Activated T-cell treated with anti-CD3 and anti-CD28 coated beads, Interleukin-2, amount 50 U/mL, for 4 hours (primary cell): ENCODE results near the gene MAP3K12. TPM values are rescaled to one million over a fixed set of nuclear protein-coding genes. Genes with fewer than 3 reads are reported as not detected.
A peak's percentile ranks its signal among the peaks of the same experiment; 100 is the strongest.
"Not testable (repeated sequence)": the region's sequence is repeated elsewhere in the genome, so short reads cannot be mapped to it uniquely, and the experiment has no call there.

Source experiments
- ATAC-seq, 2 donors: fragments of 200-7000 bp; cut with Tn5 transposase; one replicate each; pipeline ENCODE4 v1.10.0; 2021
- DNase-seq: peaks from one replicate; pipeline ENCODE4 v3.0.0-alpha.2; 2020
- H3K27me3 Mint-ChIP-seq: one replicate; pipeline ENCODE4 v1.8.0; 2021; ENCODE audit warnings: low read depth, mixed read lengths
- H3K36me3 Mint-ChIP-seq: one replicate; pipeline ENCODE4 v1.8.0; 2022; ENCODE audit warnings: mixed read lengths; ENCODE audit not compliant: insufficient read depth
- H3K4me1 Mint-ChIP-seq: one replicate; pipeline ENCODE4 v1.8.0; 2021; ENCODE audit warnings: low read depth, mixed read lengths
- H3K4me3 Mint-ChIP-seq: one replicate; pipeline ENCODE4 v1.8.0; 2021; ENCODE audit warnings: mild to moderate bottlenecking, moderate library complexity, mixed read lengths
- H3K9me3 Mint-ChIP-seq: one replicate; pipeline ENCODE4 v1.8.0; 2021; ENCODE audit warnings: mixed read lengths
- total RNA-seq, 3 donors: library from RNA; stranded (reverse); gene quantifications; one replicate each; pipeline ENCODE4 v1.2.1, GENCODE V29; 2021

The MAP3K12 gene, protein sequence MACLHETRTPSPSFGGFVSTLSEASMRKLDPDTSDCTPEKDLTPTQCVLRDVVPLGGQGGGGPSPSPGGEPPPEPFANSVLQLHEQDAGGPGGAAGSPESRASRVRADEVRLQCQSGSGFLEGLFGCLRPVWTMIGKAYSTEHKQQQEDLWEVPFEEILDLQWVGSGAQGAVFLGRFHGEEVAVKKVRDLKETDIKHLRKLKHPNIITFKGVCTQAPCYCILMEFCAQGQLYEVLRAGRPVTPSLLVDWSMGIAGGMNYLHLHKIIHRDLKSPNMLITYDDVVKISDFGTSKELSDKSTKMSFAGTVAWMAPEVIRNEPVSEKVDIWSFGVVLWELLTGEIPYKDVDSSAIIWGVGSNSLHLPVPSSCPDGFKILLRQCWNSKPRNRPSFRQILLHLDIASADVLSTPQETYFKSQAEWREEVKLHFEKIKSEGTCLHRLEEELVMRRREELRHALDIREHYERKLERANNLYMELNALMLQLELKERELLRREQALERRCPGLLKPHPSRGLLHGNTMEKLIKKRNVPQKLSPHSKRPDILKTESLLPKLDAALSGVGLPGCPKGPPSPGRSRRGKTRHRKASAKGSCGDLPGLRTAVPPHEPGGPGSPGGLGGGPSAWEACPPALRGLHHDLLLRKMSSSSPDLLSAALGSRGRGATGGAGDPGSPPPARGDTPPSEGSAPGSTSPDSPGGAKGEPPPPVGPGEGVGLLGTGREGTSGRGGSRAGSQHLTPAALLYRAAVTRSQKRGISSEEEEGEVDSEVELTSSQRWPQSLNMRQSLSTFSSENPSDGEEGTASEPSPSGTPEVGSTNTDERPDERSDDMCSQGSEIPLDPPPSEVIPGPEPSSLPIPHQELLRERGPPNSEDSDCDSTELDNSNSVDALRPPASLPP
- 1 to 10 TPM; 6.5 to 8.4 (median 7.7) TPM for total RNA-seq

DNA sequence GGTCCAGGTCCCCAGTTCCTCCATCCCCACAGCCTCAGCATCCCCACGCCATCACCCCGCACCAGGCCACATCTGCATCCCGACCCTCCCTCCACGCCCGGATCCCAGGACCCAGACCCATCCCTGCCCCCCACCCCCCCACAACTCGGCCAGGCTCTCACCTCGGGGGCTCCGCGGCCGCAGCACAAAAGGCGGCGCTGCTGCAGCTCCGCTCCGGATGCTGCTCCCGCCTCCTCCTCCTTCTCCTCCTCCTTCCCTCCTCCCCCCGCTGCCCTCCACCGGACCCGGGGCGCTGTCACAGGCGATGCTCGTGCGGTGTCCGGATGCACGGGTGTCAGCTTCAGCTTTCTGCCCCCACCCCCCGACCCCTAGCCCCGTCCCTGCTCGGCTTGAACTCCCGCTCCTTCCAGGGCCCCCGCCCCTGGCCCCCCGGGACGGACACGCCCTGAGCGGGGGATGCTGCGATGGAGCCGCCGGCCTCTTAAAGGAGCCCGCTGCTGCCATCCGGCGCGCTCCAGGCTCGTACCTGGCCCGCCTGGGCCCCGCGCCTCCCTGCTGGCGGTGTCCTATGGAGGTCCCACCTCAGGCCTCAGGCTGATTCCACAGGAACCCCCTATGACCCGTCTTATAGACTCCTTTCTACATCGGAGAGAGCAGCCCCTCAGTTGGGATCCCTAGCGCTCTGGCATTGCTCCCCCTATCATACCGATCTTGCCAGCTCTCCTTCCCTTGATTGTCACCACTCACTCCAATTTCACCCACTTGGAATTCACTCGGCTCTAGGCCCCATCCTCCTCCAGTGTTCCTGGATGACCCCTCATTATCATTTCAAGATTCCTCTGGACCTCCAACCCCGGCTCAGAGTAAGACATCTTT lies at the start of gene MAP3K12:
TSS of gene MAP3K12 (minus strand) at position 193 of the 876 bp plus-strand sequence. CDS start 12,067 bp downstream, outside the sequence.
- H3K4me1 Mint-ChIP-seq: peaks cover 38% of the 10 kb centered on the region
- H3K9me3 Mint-ChIP-seq: no peaks in the 10 kb centered on the region
- ATAC-seq: peak; percentile 6 to 8
- peak; percentile 39 for DNase-seq
- no peaks in the 10 kb centered on the region for H3K36me3 Mint-ChIP-seq
- H3K4me3 Mint-ChIP-seq: peak within 1 kb of the TSS; percentile 87
- no peaks in the 10 kb centered on the region for H3K27me3 Mint-ChIP-seq

DNA sequence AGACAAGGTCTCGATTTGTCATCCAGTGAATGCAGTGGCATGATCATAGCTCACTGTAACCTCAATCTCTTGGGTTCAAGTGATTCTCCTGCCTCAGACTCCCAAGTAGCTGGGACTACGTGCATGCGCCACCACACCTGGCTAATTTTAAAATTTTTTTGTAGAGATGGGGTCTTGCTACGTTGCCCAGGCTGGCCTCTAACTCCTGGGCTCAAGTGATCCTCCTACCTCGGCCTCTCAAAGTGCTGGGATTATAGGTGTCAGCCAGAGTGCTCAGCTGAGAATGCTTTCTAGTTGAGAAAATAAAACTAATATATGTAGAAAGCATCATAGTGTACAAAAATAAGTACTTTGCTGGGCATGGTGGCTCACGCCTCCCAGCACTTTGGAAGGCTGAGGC lies 49.1 kb upstream of the MAP3K12 start:
- not testable (repeated sequence) for H3K27me3 Mint-ChIP-seq, H3K4me3 Mint-ChIP-seq, H3K4me1 Mint-ChIP-seq, ATAC-seq, H3K9me3 Mint-ChIP-seq, DNase-seq
- H3K36me3 Mint-ChIP-seq: peaks cover 10% of the 10 kb centered on the region

DNA sequence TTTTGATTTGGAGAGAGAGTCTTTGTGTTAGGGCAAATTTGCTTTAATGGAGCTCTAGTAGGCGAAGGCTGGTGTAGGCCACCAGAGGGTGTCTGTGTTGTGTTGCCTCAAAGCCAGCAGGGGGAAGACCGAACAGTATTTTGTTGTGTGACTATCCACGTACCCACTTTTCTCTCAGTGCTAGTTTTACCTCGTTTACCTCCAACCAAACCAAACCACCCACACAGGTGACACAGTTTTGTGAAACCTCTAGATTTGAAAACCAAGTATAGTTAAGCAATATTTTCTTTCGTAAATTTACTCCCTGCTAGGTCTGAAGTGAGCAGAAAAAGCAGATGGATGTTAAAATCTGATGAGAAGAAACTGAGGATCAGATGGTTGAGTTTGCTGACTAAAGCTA lies 44.3 kb upstream of the MAP3K12 start:
- H3K4me1 Mint-ChIP-seq: peaks cover 9% of the 10 kb centered on the region
- H3K27me3 Mint-ChIP-seq: no peaks in the 10 kb centered on the region
- DNase-seq (peak; percentile 23), ATAC-seq (peak; percentile 99)
- H3K9me3 Mint-ChIP-seq: no peaks in the 10 kb centered on the region
- peaks cover 6% of the 10 kb centered on the region for H3K36me3 Mint-ChIP-seq
- H3K4me3 Mint-ChIP-seq: no peak overlapping the region

DNA sequence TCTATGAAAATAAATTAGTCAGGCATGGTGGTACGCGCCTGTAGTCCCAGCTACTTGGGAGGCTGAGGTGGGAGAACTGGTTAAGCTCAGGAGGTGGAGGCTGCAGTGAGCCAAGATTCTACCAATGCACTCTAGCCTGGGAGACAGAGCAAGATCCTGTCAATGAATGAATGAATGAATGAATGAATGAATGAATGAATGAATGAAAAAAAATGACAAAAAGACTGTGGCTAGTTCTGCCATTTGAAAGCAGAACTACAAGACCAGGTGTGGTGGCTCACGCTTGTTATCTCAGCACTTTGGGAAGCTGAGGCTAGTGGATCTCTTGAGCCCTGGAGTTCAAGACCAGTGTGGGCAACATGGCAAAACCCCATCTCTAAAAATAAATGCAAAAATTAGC lies 40.3 kb upstream of the MAP3K12 start:
- Mint-ChIP-seq H3K27me3 (no peaks in the 10 kb centered on the region), H3K4me3 (no peak overlapping the region), H3K9me3 (no peaks in the 10 kb centered on the region), H3K4me1 (peaks cover 9% of the 10 kb centered on the region), H3K36me3 (peaks cover 16% of the 10 kb centered on the region)
- no peak for DNase-seq
- ATAC-seq: no peak

DNA sequence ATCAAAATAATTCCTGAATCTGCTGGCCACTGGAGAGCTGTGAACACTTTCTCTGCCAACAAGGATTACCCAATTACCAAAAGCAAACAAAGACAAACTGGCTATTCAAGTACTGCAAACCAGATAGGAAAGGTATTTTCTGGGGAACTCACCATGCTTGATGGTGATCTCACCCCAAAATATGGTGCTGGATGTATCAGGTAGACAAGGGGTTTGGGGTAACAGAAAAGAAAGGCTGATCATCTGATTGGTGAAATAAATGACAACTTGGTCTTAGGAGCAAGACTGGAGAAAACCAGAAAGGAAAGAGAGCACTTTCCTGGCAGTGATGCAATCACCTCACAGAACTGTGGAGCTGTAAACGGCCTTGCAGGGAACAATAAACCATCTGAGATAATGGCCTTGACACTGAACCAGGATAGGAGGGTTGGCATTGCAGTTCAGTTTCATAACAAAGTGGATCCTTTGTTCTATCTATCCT lies 39.0 kb upstream of the MAP3K12 start:
- DNase-seq: no peak
- Mint-ChIP-seq H3K4me3 (no peak overlapping the region), H3K27me3 (no peaks in the 10 kb centered on the region), H3K9me3 (no peaks in the 10 kb centered on the region), H3K4me1 (no peaks in the 10 kb centered on the region), H3K36me3 (peaks cover 20% of the 10 kb centered on the region)
- no peak for ATAC-seq

DNA sequence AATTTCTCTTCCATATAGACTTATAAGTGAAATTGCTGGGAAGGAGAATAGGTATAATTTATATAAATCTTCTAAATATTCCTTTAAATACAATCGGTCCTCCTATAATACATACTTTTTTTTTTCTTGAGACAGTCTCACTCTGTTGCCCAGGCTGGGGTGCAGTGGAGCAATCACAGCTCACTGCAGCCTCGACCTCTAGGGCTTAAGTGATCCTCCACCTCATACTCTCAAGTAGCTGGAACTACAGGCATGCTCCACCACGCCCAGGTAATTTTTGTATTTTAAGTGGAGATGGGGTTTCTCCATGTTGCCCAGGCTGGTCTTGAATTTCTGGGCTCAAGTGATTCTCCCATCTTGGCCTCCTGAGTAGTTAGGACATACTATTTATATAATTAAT lies 37.7 kb upstream of the MAP3K12 start:
- H3K36me3 Mint-ChIP-seq: peaks cover 27% of the 10 kb centered on the region
- ATAC-seq: no peak
- no peaks in the 10 kb centered on the region for H3K4me1 Mint-ChIP-seq
- H3K27me3 Mint-ChIP-seq: no peaks in the 10 kb centered on the region
- no peak overlapping the region for H3K4me3 Mint-ChIP-seq
- no peak for DNase-seq
- no peaks in the 10 kb centered on the region for H3K9me3 Mint-ChIP-seq

DNA sequence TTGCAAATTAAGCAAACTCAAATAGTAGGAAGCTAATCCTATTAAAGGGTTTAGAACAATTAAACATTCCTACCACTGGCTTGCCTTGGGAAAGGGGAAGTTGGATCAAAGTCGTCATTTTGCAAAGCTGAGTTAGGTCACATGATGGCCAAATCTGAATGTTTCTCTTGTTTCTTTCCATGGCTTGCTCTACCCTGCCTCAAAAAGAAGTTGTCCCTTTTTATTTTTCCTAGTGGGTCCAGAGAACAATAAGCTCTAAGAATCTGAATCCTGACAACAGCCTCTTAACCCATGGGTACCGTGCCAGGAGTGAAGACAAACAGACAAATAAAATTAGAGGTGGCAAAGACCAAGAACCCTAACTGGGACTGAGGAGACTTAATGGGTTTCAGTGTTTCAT lies 34.2 kb upstream of the MAP3K12 start:
- Mint-ChIP-seq H3K36me3 (peaks cover 28% of the 10 kb centered on the region), H3K27me3 (no peaks in the 10 kb centered on the region), H3K4me1 (no peaks in the 10 kb centered on the region), H3K4me3 (no peak overlapping the region), H3K9me3 (no peaks in the 10 kb centered on the region)
- DNase-seq: no peak
- ATAC-seq: no peak

DNA sequence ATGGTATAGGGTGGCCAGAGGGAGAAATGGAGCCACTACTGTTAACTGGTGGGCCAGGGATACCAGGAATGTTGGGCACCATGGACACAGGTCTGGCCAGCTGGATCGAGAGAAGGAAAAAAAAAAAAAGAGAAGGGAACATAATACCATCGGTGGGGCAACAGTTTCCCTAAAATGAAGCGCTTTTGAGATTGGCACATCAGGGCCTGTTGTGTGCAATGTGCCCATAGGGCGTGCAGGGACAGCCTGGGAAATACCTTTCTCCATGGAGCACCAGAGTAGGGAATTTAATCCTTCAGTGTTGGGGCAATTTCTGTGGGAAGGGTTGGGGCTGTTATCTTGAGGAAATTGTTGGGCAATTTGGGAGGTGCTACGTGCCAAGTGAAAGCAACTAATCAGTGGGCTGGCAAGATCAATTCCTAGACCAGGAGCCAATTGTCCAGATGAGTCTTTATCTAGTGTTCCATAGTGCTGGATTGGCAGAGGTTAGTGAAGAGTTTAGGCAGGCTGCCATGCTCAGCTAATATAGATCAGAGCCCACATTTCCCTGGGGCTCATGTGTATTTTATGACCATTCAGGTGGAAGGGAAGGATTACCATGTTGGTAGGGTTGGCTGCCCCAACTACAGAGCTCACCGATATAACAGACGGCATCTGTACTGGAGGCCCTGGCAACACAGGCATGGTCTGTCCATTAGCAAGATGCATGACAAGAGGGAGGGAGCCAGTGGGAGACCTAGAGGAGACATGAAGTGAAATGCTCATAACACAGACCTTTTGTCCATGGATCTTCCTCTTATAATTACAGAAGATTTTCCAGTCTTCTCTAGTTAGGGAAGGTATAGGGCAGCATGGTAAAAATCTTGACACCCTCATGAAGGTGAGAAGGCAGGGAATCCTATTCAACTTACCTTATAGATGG lies 33.5 kb upstream of the MAP3K12 start:
- Mint-ChIP-seq H3K4me3 (no peak overlapping the region), H3K4me1 (no peaks in the 10 kb centered on the region), H3K36me3 (peaks cover 28% of the 10 kb centered on the region), H3K27me3 (no peaks in the 10 kb centered on the region), H3K9me3 (no peaks in the 10 kb centered on the region)
- DNase-seq: no peak
- ATAC-seq: no peak

DNA sequence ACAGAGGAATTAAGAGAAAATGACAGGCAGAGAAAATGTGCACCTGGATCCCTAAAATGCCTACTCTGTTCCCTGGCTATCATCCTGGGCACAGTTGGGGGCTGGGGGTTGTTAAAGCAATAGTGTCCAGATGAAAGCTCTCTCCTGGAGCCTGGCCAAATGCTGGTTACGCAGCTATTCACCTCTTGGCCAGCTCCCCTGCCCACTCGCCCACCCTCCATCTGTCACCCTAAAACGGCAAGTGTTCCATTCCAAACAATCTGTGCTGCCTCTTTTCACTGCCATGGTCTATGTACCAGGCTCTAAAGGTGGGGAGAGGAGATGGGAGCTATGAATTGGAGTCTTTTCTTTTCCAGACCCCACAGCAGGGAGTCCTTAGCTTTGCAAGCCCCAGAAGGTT lies 32.8 kb upstream of the MAP3K12 start:
- Mint-ChIP-seq H3K4me3 (no peak overlapping the region), H3K9me3 (no peaks in the 10 kb centered on the region), H3K36me3 (peaks cover 28% of the 10 kb centered on the region), H3K4me1 (no peaks in the 10 kb centered on the region), H3K27me3 (no peaks in the 10 kb centered on the region)
- ATAC-seq (no peak), DNase-seq (no peak)

DNA sequence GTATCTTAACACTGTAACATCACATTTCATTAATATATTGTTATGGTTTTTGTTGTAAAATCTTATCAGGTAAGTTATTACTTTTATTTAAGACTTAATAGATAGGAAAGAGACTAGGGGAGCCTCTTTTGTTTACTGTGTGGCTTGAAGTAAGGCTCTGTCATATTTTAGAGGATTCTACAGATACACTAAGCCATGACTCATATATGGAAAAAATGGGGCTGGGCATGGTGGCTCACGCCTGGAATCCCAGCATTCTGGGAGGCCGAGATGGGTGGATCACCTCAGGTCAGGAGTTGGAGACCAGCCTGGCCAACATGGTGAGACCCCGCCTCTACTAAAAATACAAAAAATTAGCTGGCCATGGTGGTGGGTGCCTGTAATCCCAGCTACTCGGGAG lies 31.7 kb upstream of the MAP3K12 start:
- Mint-ChIP-seq H3K4me1 (no peaks in the 10 kb centered on the region), H3K36me3 (peaks cover 26% of the 10 kb centered on the region), H3K9me3 (no peaks in the 10 kb centered on the region), H3K27me3 (no peaks in the 10 kb centered on the region), H3K4me3 (no peak overlapping the region)
- DNase-seq (no peak), ATAC-seq (no peak)

DNA sequence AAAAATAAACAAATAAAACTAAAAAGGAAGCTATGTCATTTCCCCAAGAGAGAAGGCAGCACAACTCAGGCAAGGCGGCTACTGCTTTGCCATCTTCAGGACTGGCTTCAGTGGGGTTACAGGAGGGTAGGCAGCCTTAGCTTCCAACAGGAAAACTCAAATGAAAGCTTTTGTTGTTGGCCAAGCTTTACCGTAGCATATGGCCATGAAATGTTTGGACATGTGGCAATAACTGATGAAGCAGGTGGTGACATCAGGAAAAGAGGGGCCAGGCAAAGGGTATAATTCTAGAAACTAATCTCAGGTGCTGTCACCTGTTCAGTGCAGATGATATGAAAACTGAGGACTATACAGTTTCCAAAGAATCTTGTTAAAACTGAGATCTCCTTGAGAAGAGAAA lies 30.8 kb upstream of the MAP3K12 start:
- Mint-ChIP-seq H3K27me3 (no peaks in the 10 kb centered on the region), H3K4me3 (no peak overlapping the region), H3K9me3 (no peaks in the 10 kb centered on the region), H3K36me3 (peaks cover 22% of the 10 kb centered on the region), H3K4me1 (no peaks in the 10 kb centered on the region)
- DNase-seq (no peak), ATAC-seq (no peak)

DNA sequence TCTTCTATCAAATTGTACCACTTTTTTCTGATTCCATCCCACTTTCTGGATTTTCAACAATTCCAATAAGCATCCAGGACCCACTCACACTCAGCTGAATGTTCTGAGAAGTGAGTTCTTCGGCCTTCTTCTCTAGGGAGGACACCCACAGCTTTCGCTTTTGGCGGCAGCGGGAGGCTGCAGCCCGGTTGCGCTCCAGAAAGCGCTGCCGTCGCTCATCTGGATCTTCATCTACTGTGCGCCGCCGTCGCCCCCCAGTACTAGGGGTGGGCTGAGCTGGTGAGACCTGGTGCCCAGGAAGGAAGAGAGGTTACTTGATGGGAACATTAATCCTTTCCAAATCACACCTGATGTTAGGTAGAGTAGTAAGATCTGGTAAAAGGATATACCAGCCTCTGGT lies 25.2 kb upstream of the MAP3K12 start:
- Mint-ChIP-seq H3K27me3 (no peaks in the 10 kb centered on the region), H3K9me3 (no peaks in the 10 kb centered on the region), H3K4me3 (no peak overlapping the region), H3K36me3 (peaks cover 19% of the 10 kb centered on the region), H3K4me1 (no peaks in the 10 kb centered on the region)
- ATAC-seq (no peak), DNase-seq (no peak)

DNA sequence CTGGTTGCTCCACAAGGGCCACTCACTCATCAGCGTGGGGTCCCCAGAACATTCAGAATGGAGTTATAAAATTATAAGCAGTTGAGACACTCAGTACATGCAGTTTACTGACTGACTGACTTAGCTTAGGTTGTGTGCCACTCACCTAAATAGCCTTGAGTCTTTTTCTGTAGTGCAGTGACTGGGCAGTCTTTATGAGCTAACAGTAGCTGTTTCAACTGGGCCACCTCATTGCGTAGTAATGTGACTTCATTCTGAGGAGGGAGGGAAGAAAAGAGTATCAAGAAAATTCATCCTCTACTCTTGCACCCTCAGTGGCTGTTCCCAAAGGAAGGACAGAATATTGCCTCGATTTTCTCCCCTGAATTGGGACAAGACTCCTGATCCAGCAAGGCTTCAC lies 23.9 kb upstream of the MAP3K12 start:
- no peak for ATAC-seq
- Mint-ChIP-seq H3K27me3 (no peaks in the 10 kb centered on the region), H3K4me3 (no peak overlapping the region), H3K4me1 (no peaks in the 10 kb centered on the region), H3K36me3 (peaks cover 17% of the 10 kb centered on the region), H3K9me3 (no peaks in the 10 kb centered on the region)
- DNase-seq: no peak
